Measurements from ENCODE around the gene MAN2A2.

Gene MAN2A2

GRCh38 chr15:90936823-90937222 is 33.7 kb downstream of the MAN2A2 start:
- DNase-seq (ENCODE audit: low read depth), result no peak
- H3K4me3 ChIP-seq (ENCODE audit: low read depth, low read length), result no peak overlapping the region
- TF ChIP-seq CTCF (IDR thresholded peaks at IDR 0.05; ENCODE audit: control insufficient read depth, extremely low read depth, insufficient read depth), result no peak

GRCh38 chr15:90938261-90938660 is 35.2 kb downstream of the MAN2A2 start:
- H3K4me3 ChIP-seq (ENCODE audit: low read depth, low read length), result no peak overlapping the region
- no peak for TF ChIP-seq CTCF (IDR thresholded peaks at IDR 0.05; ENCODE audit: control insufficient read depth, extremely low read depth, insufficient read depth)
- no peak for DNase-seq (ENCODE audit: low read depth)

- H3K4me3 ChIP-seq (ENCODE audit: low read depth, low read length), result no peak overlapping the region
- DNase-seq (ENCODE audit: low read depth), result no peak
- no peak for TF ChIP-seq CTCF (IDR thresholded peaks at IDR 0.05; ENCODE audit: control insufficient read depth, extremely low read depth, insufficient read depth)
These were observed 36.7 kb downstream of the MAN2A2 start for GRCh38 chr15:90939756-90940155.

- no peak overlapping the region for H3K4me3 ChIP-seq (ENCODE audit: low read depth, low read length)
- no peak for TF ChIP-seq CTCF (IDR thresholded peaks at IDR 0.05; ENCODE audit: control insufficient read depth, extremely low read depth, insufficient read depth)
- DNase-seq (ENCODE audit: low read depth), result no peak
These were observed 37.9 kb downstream of the MAN2A2 start for GRCh38 chr15:90941038-90941437.

GRCh38 chr15:90942354-90943120 is 39.4 kb downstream of the MAN2A2 start:
- no peak for DNase-seq (ENCODE audit: low read depth)
- TF ChIP-seq CTCF (IDR thresholded peaks at IDR 0.05; ENCODE audit: control insufficient read depth, extremely low read depth, insufficient read depth), result no peak

GRCh38 chr15:90945091-90945490 is 42.0 kb downstream of the MAN2A2 start:
- no peak for TF ChIP-seq CTCF (IDR thresholded peaks at IDR 0.05; ENCODE audit: control insufficient read depth, extremely low read depth, insufficient read depth)
- H3K4me3 ChIP-seq (ENCODE audit: low read depth, low read length), result no peak overlapping the region
- no peak for DNase-seq (ENCODE audit: low read depth)

More at GRCh38 chr15:90942354-90943120, 39.4 kb downstream of the MAN2A2 start:
- no peak overlapping the region for H3K4me3 ChIP-seq (ENCODE audit: low read depth, low read length)

GRCh38 chr15:90946538-90946937 is 43.4 kb downstream of the MAN2A2 start:
- DNase-seq (ENCODE audit: low read depth), result no peak
- no peak for TF ChIP-seq CTCF (IDR thresholded peaks at IDR 0.05; ENCODE audit: control insufficient read depth, extremely low read depth, insufficient read depth)
- no peak overlapping the region for H3K4me3 ChIP-seq (ENCODE audit: low read depth, low read length)

Data from LNCaP clone FGC (cell line).